ENCODE measurements around the gene KLHDC8B.
A peak's percentile ranks its signal among the peaks of the same experiment; 100 is the strongest.

Gene KLHDC8B

GRCh38 chr3:49171119-49171774, at the start of gene KLHDC8B:
Gene KLHDC8B (plus strand): TSS chr3:49171598. CDS start chr3:49172770, 1,172 bp downstream.
- no peaks in the 10 kb centered on the region for H3K36me3 Mint-ChIP-seq
- no peaks in the 10 kb centered on the region for H3K27me3 Mint-ChIP-seq
- peak within 1 kb of the TSS; percentile 91 for H3K4me3 Mint-ChIP-seq
- peak within 1 kb of the TSS; percentile 69 for H3K27ac Mint-ChIP-seq
- no peaks in the 10 kb centered on the region for H3K9me3 Mint-ChIP-seq
- peaks cover 22% of the 10 kb centered on the region for H3K4me1 Mint-ChIP-seq

DNA sequence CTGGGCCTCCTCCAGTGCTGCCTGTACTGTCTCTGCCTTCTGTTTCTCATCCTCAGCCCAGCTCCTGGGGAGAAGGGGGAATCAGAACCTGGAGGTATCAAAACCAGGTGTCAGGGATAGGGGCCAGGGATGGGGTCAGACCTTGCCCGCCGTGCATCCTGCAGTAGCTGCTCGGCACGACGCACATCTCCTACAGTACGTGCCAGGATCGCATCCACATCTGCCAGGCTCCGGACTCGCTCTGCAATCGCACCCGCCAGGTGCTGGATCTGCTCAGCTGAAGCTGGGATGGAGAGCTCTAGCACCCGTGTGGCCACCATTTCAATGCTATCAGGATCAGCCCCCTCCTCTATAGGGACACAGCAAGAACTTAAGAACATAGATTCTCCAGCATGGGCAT, 49.4 kb upstream of the KLHDC8B start:
- H3K36me3 Mint-ChIP-seq: peaks cover 2% of the 10 kb centered on the region
- H3K27me3 Mint-ChIP-seq: no peaks in the 10 kb centered on the region
- peak overlapping the region; percentile 92 for H3K4me3 Mint-ChIP-seq
- H3K4me1 Mint-ChIP-seq: peaks cover 23% of the 10 kb centered on the region
- no peaks in the 10 kb centered on the region for H3K9me3 Mint-ChIP-seq
- H3K27ac Mint-ChIP-seq: peak overlapping the region; percentile 70

DNA sequence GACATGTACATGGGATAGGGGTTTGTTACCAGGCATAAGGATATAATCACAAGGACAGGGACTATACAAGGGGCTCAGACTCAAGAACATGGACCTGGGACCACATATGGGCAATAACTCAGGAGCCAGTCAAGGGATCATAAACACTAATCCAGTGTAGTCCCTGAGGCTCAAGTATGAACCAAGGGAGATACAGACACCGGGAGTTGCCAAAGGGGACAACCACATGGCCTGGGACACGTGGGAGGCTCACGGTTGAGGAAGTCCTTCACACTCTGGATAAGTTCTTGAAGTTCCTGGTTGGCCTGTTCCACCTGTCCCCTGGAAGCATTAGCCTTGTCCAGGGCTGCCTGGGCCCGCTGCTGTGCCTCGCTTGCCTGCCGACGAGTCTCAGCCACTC, 48.9 kb upstream of the KLHDC8B start:
- Mint-ChIP-seq H3K36me3 (peaks cover 2% of the 10 kb centered on the region), H3K27ac (peak overlapping the region; percentile 70), H3K9me3 (no peaks in the 10 kb centered on the region), H3K4me3 (no peak overlapping the region), H3K4me1 (peaks cover 21% of the 10 kb centered on the region), H3K27me3 (no peaks in the 10 kb centered on the region)

GRCh38 chr3:49122886-49123545, 48.4 kb upstream of the KLHDC8B start:
- Mint-ChIP-seq H3K36me3 (no peaks in the 10 kb centered on the region), H3K27ac (no peak overlapping the region), H3K4me1 (peaks cover 16% of the 10 kb centered on the region)

GRCh38 chr3:49123687-49124086, 47.7 kb upstream of the KLHDC8B start:
- no peaks in the 10 kb centered on the region for H3K27me3 Mint-ChIP-seq
- peaks cover 15% of the 10 kb centered on the region for H3K4me1 Mint-ChIP-seq
- H3K27ac Mint-ChIP-seq: no peak overlapping the region
- H3K36me3 Mint-ChIP-seq: no peaks in the 10 kb centered on the region
- H3K9me3 Mint-ChIP-seq: no peaks in the 10 kb centered on the region
- no peak overlapping the region for H3K4me3 Mint-ChIP-seq

More at GRCh38 chr3:49122886-49123545, 48.4 kb upstream of the KLHDC8B start:
- Mint-ChIP-seq H3K9me3 (no peaks in the 10 kb centered on the region), H3K27me3 (no peaks in the 10 kb centered on the region), H3K4me3 (no peak overlapping the region)

- Mint-ChIP-seq H3K4me3 (no peak overlapping the region), H3K36me3 (no peaks in the 10 kb centered on the region), H3K27me3 (no peaks in the 10 kb centered on the region), H3K9me3 (no peaks in the 10 kb centered on the region), H3K4me1 (peaks cover 9% of the 10 kb centered on the region), H3K27ac (no peak overlapping the region)
Observed at GRCh38 chr3:49124203-49124602, 47.2 kb upstream of the KLHDC8B start.

GRCh38 chr3:49124991-49125670, 46.3 kb upstream of the KLHDC8B start:
- Mint-ChIP-seq H3K36me3 (no peaks in the 10 kb centered on the region), H3K9me3 (no peaks in the 10 kb centered on the region), H3K27ac (no peak overlapping the region), H3K4me3 (no peak overlapping the region), H3K4me1 (peaks cover 4% of the 10 kb centered on the region), H3K27me3 (no peaks in the 10 kb centered on the region)

DNA sequence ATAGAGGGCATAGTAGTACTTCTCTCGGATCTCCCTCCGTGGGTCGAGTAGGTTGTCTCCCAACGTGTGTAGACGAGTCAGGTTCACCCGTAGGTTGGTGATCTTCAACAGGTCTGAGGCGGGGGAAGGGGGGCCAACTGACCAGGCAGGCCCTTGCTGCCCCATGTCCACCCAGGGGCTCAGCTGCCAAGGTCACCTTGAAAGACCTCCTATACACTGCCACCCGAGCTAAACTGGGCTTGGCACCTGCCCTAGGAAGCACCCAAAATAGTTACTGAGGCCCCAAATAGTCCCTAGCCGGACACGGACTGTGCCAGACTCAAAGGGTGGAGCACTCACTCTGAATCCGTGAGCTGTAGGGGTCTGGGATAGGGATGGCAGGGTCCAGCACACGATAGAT, 40.4 kb upstream of the KLHDC8B start:
- Mint-ChIP-seq H3K36me3 (no peaks in the 10 kb centered on the region), H3K4me3 (no peak overlapping the region), H3K27ac (no peak overlapping the region), H3K4me1 (no peaks in the 10 kb centered on the region), H3K9me3 (no peaks in the 10 kb centered on the region), H3K27me3 (peaks cover 13% of the 10 kb centered on the region)

- no peaks in the 10 kb centered on the region for H3K9me3 Mint-ChIP-seq
- no peak overlapping the region for H3K27ac Mint-ChIP-seq
- H3K4me3 Mint-ChIP-seq: no peak overlapping the region
Observed at GRCh38 chr3:49131576-49131975, 39.8 kb upstream of the KLHDC8B start.

GRCh38 chr3:49132073-49132436, 39.3 kb upstream of the KLHDC8B start:
- Mint-ChIP-seq H3K9me3 (no peaks in the 10 kb centered on the region), H3K27ac (no peak overlapping the region), H3K27me3 (peaks cover 13% of the 10 kb centered on the region), H3K4me3 (no peak overlapping the region), H3K4me1 (no peaks in the 10 kb centered on the region), H3K36me3 (no peaks in the 10 kb centered on the region)

More at GRCh38 chr3:49131576-49131975, 39.8 kb upstream of the KLHDC8B start:
- H3K27me3 Mint-ChIP-seq: peaks cover 13% of the 10 kb centered on the region
- no peaks in the 10 kb centered on the region for H3K36me3 Mint-ChIP-seq
- no peaks in the 10 kb centered on the region for H3K4me1 Mint-ChIP-seq

GRCh38 chr3:49132437-49133225, 38.8 kb upstream of the KLHDC8B start, which contains the start of gene LAMB2:
Gene LAMB2 (minus strand): TSS chr3:49133050. CDS start chr3:49132867, 183 bp downstream.
- Mint-ChIP-seq H3K27me3 (peaks cover 13% of the 10 kb centered on the region), H3K9me3 (no peaks in the 10 kb centered on the region), H3K36me3 (no peaks in the 10 kb centered on the region), H3K4me1 (no peaks in the 10 kb centered on the region), H3K4me3 (no peak within 1 kb of the TSS), H3K27ac (no peak within 1 kb of the TSS)

DNA sequence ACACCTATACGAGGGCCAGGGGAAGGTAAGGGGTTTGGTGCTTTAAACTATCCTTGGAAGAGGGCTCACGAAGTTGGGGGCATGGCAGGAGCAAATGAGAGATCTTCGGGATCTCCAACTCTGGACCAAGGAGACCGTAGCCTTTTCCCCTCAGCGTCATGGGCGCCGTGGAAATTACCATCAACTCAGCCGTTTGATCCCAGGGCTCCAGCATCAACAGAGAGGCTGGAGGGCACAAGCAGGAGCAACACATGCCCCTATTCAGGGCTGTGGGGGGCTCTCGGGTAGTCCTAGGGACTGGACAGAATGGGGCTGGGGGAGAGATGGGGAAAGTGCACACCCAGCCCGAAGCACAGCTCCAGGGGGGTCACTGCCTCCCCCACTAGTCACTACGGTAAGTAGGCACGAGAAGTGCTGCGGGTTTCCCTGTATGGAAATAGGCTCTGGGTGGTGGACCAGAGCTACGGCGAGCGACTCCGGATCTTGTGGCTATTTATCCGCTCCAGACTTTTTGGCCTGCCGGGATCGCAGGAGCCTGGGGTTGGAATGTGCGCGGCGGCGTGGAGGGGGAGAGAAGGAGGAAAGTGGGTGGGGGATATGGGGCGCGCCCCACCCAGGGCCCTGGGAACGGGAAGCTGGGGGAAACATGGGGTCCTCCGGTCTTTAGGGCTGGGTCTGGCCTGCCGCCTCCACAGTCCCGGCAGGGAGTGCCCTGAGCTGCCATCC, 38.0 kb upstream of the KLHDC8B start:
- H3K27ac Mint-ChIP-seq: no peak overlapping the region
- peaks cover 13% of the 10 kb centered on the region for H3K27me3 Mint-ChIP-seq
- H3K4me1 Mint-ChIP-seq: no peaks in the 10 kb centered on the region
- H3K36me3 Mint-ChIP-seq: no peaks in the 10 kb centered on the region
- no peak overlapping the region for H3K4me3 Mint-ChIP-seq
- H3K9me3 Mint-ChIP-seq: no peaks in the 10 kb centered on the region

- Mint-ChIP-seq H3K27ac (no peak overlapping the region), H3K9me3 (no peaks in the 10 kb centered on the region), H3K4me3 (no peak overlapping the region), H3K36me3 (no peaks in the 10 kb centered on the region), H3K27me3 (peaks cover 13% of the 10 kb centered on the region), H3K4me1 (no peaks in the 10 kb centered on the region)
Observed at GRCh38 chr3:49134471-49135265, 36.7 kb upstream of the KLHDC8B start.

GRCh38 chr3:49135499-49135898, 35.9 kb upstream of the KLHDC8B start:
- Mint-ChIP-seq H3K27ac (no peak overlapping the region), H3K4me1 (no peaks in the 10 kb centered on the region), H3K36me3 (no peaks in the 10 kb centered on the region), H3K4me3 (no peak overlapping the region), H3K9me3 (no peaks in the 10 kb centered on the region), H3K27me3 (peaks cover 13% of the 10 kb centered on the region)
